ENCODE results near the gene C1orf198. TPM values are rescaled to one million over a fixed set of nuclear protein-coding genes. Genes with fewer than 3 reads are reported as not detected.

C1orf198 gene
- polyA plus RNA-seq, 1 of the 3 experiments (the other 2 are of a cell fraction): 12.3 TPM

DNA sequence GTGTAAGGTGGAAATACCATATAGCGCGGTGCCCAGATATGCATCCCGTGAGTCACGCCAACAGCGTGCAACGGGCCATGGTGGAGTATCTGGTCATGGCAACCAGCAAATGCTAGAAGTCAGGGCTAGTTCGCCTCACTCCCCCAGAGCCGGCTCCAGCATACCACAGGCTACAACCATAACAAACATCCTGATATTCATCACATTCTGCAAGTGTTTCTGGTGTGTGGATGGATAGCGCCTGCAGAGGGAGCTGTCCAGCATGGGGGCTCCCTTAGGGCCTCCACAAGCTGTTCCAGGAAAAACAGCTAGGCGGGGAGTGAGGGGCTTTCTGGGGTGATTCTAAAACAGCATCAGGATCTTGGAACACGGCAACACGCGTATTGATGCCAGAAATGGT is 6.8 kb downstream of the C1orf198 start:
- H3K36me3 ChIP-seq (replicated peaks in 1 of 2; ENCODE audit: control insufficient read depth in 1 of 2, insufficient read depth in 2 of 2, low read length in 1 of 2): peaks cover 0 to 17% of the 10 kb centered on the region in 2 experiments
- no peaks in the 10 kb centered on the region for H3K9me2 ChIP-seq
- no peak overlapping the region for H3K4me2 ChIP-seq
- DNase-seq: no peak
- H3F3A ChIP-seq (replicated peaks; ENCODE audit: insufficient read depth): peaks cover 3% of the 10 kb centered on the region
- H3K4me3 ChIP-seq (ENCODE audit: low read depth in 2 of 2, low read length in 1 of 2): no peak overlapping the region
- no peaks in the 10 kb centered on the region for H3K9me3 ChIP-seq
- peaks cover 23% of the 10 kb centered on the region for H4K20me1 ChIP-seq (ENCODE audit: insufficient read depth)
- CTCF ChIA-PET: interaction anchor here (1.0 kb wide), 1 partner anchor 15 kb away, joined by 3 read pairs; no protein-coding TSS in a partner anchor
- POLR2A ChIA-PET: no interaction called here
- H3K79me2 ChIP-seq (ENCODE audit: insufficient read depth): peaks cover 83% of the 10 kb centered on the region
- peaks cover 10 to 14% of the 10 kb centered on the region in 2 experiments; a peak in 3 of 4 replicates for H3K4me1 ChIP-seq (ENCODE audit: control insufficient read depth in 1 of 2, insufficient read depth in 2 of 2, low read depth in 1 of 2, low read length in 1 of 2)
- no peak overlapping the region for H3K9ac ChIP-seq
- no peak overlapping the region for H2AFZ ChIP-seq (ENCODE audit: low read depth)
- no peak overlapping the region for H3K27ac ChIP-seq (ENCODE audit: low read depth in 2 of 2, low read length in 1 of 2)
- TF ChIP-seq, protein P1, sequence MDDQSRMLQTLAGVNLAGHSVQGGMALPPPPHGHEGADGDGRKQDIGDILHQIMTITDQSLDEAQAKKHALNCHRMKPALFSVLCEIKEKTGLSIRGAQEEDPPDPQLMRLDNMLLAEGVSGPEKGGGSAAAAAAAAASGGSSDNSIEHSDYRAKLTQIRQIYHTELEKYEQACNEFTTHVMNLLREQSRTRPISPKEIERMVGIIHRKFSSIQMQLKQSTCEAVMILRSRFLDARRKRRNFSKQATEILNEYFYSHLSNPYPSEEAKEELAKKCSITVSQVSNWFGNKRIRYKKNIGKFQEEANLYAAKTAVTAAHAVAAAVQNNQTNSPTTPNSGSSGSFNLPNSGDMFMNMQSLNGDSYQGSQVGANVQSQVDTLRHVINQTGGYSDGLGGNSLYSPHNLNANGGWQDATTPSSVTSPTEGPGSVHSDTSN (IDR thresholded peaks at IDR 0.05): no peak
- TF ChIP-seq REST (IDR thresholded peaks at IDR 0.05; ENCODE audit: low read depth, low read length) (peak; percentile 86), POLR2AphosphoS5 (IDR thresholded peaks at IDR 0.05; ENCODE audit: low read depth, low read length) (no peak), EP300 (IDR thresholded peaks at IDR 0.05; ENCODE audit: borderline replicate concordance in 1 of 2, low read depth in 1 of 2, low read length in 1 of 2) (no peak)
- TF ChIP-seq, protein P2, sequence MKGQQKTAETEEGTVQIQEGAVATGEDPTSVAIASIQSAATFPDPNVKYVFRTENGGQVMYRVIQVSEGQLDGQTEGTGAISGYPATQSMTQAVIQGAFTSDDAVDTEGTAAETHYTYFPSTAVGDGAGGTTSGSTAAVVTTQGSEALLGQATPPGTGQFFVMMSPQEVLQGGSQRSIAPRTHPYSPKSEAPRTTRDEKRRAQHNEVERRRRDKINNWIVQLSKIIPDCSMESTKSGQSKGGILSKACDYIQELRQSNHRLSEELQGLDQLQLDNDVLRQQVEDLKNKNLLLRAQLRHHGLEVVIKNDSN (IDR thresholded peaks at IDR 0.05; ENCODE audit: borderline replicate concordance, low read depth): no peak
- TF ChIP-seq, protein P3, sequence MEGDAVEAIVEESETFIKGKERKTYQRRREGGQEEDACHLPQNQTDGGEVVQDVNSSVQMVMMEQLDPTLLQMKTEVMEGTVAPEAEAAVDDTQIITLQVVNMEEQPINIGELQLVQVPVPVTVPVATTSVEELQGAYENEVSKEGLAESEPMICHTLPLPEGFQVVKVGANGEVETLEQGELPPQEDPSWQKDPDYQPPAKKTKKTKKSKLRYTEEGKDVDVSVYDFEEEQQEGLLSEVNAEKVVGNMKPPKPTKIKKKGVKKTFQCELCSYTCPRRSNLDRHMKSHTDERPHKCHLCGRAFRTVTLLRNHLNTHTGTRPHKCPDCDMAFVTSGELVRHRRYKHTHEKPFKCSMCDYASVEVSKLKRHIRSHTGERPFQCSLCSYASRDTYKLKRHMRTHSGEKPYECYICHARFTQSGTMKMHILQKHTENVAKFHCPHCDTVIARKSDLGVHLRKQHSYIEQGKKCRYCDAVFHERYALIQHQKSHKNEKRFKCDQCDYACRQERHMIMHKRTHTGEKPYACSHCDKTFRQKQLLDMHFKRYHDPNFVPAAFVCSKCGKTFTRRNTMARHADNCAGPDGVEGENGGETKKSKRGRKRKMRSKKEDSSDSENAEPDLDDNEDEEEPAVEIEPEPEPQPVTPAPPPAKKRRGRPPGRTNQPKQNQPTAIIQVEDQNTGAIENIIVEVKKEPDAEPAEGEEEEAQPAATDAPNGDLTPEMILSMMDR (IDR thresholded peaks at IDR 0.05): peak; percentile 15; the same call in 1 of the 2 replicates
- no peaks in the 10 kb centered on the region for H3K27me3 ChIP-seq (ENCODE audit: insufficient read depth)
- WGBS (ENCODE audit: low lambda C conversion rate): 93% methylated on average over 13 of the region's 13 CpGs
